GM12874 (cell line): ENCODE measurements around the gene RCAN2.

Experiments used
- CTCF ChIP-seq: IDR thresholded peaks from 2 replicates; pipeline ENCODE4 v1.5.1; 2011; ENCODE audit warnings: low read depth, mild to moderate bottlenecking, control low read depth, low read length, moderate library complexity; ENCODE audit not compliant: insufficient read depth

RCAN2 gene

GRCh38 chr6:46204880-46205650 is 286.2 kb downstream of the RCAN2 start:
- TF ChIP-seq CTCF, result no peak

DNA sequence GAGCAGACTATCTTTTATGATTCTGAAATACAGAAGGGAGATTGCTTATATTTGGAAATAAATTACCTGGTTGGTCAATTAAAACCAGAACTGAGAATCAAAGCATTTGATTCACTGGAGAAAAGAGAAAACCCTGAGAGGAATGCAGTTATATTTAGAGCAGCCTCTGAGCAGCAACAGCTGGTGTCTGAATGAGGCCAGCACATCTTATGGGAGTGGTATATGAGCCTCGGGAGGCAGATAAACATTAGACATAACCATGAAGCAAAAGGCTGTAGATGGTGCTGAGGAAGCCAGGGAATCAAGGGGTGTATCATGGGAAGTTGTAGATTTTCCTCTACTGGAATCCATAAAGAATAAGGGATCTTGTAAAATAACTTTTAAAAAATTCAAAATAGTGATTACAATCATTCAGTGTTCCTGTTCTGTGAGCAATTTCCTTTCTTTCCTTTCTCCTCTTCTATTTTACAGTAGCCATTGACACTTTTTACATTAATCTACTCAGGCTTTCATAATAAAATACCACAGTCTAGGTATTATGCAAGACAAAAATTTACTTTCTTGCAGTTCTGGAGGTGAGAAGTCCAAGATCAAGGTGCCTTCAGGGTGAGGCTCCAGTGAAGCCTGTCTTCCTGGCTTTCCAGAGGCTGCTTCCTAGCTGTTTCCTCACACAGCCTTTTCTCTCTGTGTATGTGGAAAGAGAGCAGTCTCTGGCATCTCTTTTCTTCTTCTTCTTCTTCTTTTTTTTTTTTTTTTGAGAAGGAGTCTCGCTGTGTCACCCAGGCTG is 287.7 kb downstream of the RCAN2 start:
- no peak for TF ChIP-seq CTCF

GRCh38 chr6:46201702-46202101 is 289.5 kb downstream of the RCAN2 start:
- TF ChIP-seq CTCF, result no peak

GRCh38 chr6:46199387-46199786 is 291.9 kb downstream of the RCAN2 start:
- TF ChIP-seq CTCF, result no peak

DNA sequence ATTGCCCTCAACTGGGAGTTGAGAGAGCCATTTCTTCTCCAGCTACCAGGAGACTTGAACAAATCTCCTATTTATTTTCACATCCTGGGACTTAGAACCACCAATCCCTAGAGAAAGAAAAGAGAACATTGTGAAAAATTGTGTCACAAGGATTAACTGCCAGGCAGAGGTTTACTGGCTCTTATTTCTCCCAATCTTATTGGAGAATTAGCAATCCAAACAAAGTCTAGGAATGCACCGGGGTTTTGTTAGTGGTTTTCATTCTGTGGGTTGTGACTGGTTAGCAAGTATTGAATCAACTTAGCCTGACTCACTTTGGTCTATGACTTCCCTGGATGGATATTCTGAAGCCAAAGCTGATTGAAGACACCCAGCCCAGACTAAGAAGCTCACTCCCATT is 299.3 kb downstream of the RCAN2 start:
- TF ChIP-seq CTCF, result no peak

GRCh38 chr6:46190889-46191288 is 300.4 kb downstream of the RCAN2 start:
- TF ChIP-seq CTCF, result no peak

- no peak for TF ChIP-seq CTCF
Observed at GRCh38 chr6:46189726-46190125, 301.5 kb downstream of the RCAN2 start.
